GM21529 (cell line): ENCODE data around the gene CA6.
"Not testable (repeated sequence)": the region's sequence is repeated elsewhere in the genome, so short reads cannot be mapped to it uniquely, and the experiment has no call there.

Experiments used
- ATAC-seq: cut with Tn5 transposase; IDR thresholded peaks from one replicate; pipeline ENCODE4 v1.9.1; 2021; ENCODE audit not compliant: unreplicated experiment

CA6 gene

GRCh38 chr1:9004031-9004699 is 58.5 kb downstream of the CA6 start:
- no peak for ATAC-seq

GRCh38 chr1:9004700-9005394 is 59.2 kb downstream of the CA6 start:
- no peak for ATAC-seq

GRCh38 chr1:9005395-9005708 is 59.7 kb downstream of the CA6 start:
- no peak for ATAC-seq

- ATAC-seq, result no peak
Observed at GRCh38 chr1:9006956-9007615, 61.4 kb downstream of the CA6 start.

- peak; percentile 51 for ATAC-seq
Observed at GRCh38 chr1:9008236-9008635, 62.6 kb downstream of the CA6 start.

GRCh38 chr1:9009438-9010370 is 64.0 kb downstream of the CA6 start:
- no peak for ATAC-seq

GRCh38 chr1:9010781-9011323 is 65.2 kb downstream of the CA6 start:
- ATAC-seq, result no peak

GRCh38 chr1:9013819-9014218 is 68.2 kb downstream of the CA6 start:
- ATAC-seq, result no peak

GRCh38 chr1:9014475-9015375 is 69.1 kb downstream of the CA6 start:
- no peak for ATAC-seq

GRCh38 chr1:9016455-9016854 is 70.8 kb downstream of the CA6 start:
- no peak for ATAC-seq

- ATAC-seq, result no peak
Observed at GRCh38 chr1:9018333-9018732, 72.7 kb downstream of the CA6 start.

GRCh38 chr1:9019896-9020295 is 74.2 kb downstream of the CA6 start:
- no peak for ATAC-seq

GRCh38 chr1:9020305-9020704 is 74.6 kb downstream of the CA6 start:
- no peak for ATAC-seq

- not testable (repeated sequence) for ATAC-seq
Observed at GRCh38 chr1:9022026-9022738, 76.5 kb downstream of the CA6 start.

GRCh38 chr1:9022773-9023172 is 77.1 kb downstream of the CA6 start:
- no peak for ATAC-seq
